T-helper 2 cell treated with Interferon-gamma antibody and Interleukin-4, amounts not matched to agents 5 μg/mL and 100 μg/mL, for 36 hours (primary cell): Measurements from ENCODE around the gene SEMA5A.

Source experiments
- DNase-seq: peaks from one replicate; pipeline ENCODE4 v3.0.0; 2021; ENCODE audit warnings: low spot score
- H3K27ac Mint-ChIP-seq: one replicate; pipeline ENCODE4 v1.8.0; 2021; ENCODE audit warnings: mild to moderate bottlenecking, mixed read lengths
- H3K27me3 Mint-ChIP-seq: one replicate; pipeline ENCODE4 v1.8.0; 2021; ENCODE audit warnings: low read depth, mixed read lengths
- H3K36me3 Mint-ChIP-seq: one replicate; pipeline ENCODE4 v1.8.0; 2021; ENCODE audit warnings: low read depth, mixed read lengths
- H3K4me1 Mint-ChIP-seq: one replicate; pipeline ENCODE4 v1.8.0; 2021; ENCODE audit warnings: low read depth, mixed read lengths
- H3K4me3 Mint-ChIP-seq: one replicate; pipeline ENCODE4 v1.8.0; 2022; ENCODE audit warnings: mild to moderate bottlenecking, moderate library complexity, mixed read lengths
- H3K9me3 Mint-ChIP-seq: one replicate; pipeline ENCODE4 v1.8.0; 2021; ENCODE audit warnings: mixed read lengths

SEMA5A gene

GRCh38 chr5:9540791-9541190 is 5.1 kb downstream of the SEMA5A start:
- H3K36me3 Mint-ChIP-seq, result no peaks in the 10 kb centered on the region
- DNase-seq, result no peak
- H3K27me3 Mint-ChIP-seq, result peaks cover 16% of the 10 kb centered on the region
- peaks cover 19% of the 10 kb centered on the region for H3K4me1 Mint-ChIP-seq
- no peak overlapping the region for H3K27ac Mint-ChIP-seq
- H3K4me3 Mint-ChIP-seq, result no peak overlapping the region
- H3K9me3 Mint-ChIP-seq, result no peaks in the 10 kb centered on the region

DNA sequence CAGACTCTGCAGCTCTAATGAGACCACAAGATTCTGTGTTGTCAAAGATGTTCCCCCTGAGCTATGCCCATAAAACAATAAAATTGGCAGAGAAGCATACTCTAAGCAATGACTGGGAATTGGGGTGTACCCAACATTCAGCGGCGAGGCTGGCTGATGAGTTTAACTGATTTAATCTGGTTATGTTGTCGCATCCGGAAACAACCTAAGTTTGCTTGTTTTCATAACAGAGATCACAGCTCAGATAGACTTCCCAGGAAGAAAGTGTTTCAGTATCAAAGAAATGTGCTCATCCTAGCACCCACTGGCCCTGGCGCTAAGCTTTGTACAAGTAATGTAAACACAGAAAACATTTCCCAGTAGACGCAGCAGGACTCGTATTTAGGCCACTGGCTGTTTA is 7.4 kb downstream of the SEMA5A start:
- Mint-ChIP-seq H3K4me3 (no peak overlapping the region), H3K9me3 (no peaks in the 10 kb centered on the region), H3K36me3 (no peaks in the 10 kb centered on the region), H3K27ac (peak overlapping the region; percentile 71), H3K27me3 (peaks cover 7% of the 10 kb centered on the region), H3K4me1 (peaks cover 16% of the 10 kb centered on the region)
- DNase-seq, result peak; percentile 8

DNA sequence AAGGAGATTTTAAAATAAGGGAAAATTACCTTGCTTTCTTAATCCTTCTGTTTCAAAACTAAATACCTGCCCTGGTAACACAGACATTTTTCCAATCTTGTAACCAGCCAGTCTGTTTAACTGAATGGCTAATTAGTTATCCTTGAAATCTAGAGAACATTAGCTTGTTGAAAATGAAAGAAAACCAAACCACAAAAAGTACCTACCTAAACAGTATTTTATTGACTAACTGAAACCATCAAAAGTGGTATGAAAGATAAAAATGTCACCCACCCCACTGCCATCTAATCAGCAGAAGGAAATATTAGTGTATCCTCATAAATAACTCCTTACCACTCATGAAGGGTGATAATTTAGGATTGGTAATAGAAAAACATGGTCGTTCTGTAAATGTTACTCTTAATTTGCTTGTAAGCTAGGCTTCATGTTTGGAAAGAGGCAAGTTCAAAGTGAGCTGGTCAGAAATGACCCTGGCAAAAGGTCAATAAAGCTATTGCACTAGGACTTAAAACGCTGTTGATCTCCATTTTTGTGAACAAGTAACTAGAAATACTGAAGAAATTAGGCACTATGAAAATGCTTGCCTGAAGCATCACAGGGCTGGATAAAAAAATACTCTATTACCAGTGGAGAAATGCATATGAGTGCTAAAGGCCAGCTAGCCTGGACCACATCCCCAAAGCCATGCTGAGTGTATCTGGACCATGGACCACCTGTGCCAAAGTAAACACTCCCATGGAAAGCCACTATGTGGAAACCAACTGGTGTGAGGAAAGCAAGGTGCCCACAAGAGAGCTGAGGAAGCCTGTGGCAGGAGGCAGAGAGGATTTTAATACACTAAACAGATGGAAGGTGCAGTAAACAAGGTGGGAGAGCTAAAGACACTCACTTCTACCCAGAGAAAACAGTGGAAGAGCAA is 8.4 kb downstream of the SEMA5A start:
- Mint-ChIP-seq H3K27me3 (no peaks in the 10 kb centered on the region), H3K9me3 (no peaks in the 10 kb centered on the region), H3K27ac (peak overlapping the region; percentile 46), H3K36me3 (no peaks in the 10 kb centered on the region), H3K4me3 (peak overlapping the region; percentile 20), H3K4me1 (peaks cover 16% of the 10 kb centered on the region)
- DNase-seq, result no peak

DNA sequence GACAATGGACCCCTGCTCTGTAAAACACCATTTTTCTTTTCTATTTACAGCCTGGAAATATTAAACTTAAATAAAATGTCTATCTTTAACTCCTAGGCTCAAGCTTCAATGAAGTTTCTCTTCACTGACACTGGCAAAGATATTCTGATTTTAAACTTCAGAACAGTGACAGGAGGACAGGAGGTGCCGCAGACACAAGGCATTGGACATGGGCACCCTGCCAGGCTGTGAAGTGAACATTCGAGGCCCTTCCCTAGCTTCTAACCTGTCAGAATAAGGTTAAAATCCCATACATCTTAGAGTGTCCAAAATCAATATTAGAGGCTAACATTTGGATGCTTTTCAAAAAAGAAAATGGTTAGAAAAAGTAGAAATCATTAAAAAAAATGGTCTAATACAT is 9.2 kb downstream of the SEMA5A start:
- H3K27me3 Mint-ChIP-seq, result no peaks in the 10 kb centered on the region
- peaks cover 16% of the 10 kb centered on the region for H3K4me1 Mint-ChIP-seq
- H3K9me3 Mint-ChIP-seq, result no peaks in the 10 kb centered on the region
- H3K27ac Mint-ChIP-seq, result no peak overlapping the region
- DNase-seq, result no peak
- no peak overlapping the region for H3K4me3 Mint-ChIP-seq
- no peaks in the 10 kb centered on the region for H3K36me3 Mint-ChIP-seq

GRCh38 chr5:9534881-9535517 is 10.9 kb downstream of the SEMA5A start:
- H3K9me3 Mint-ChIP-seq, result no peaks in the 10 kb centered on the region
- H3K4me3 Mint-ChIP-seq, result no peak overlapping the region
- no peak overlapping the region for H3K27ac Mint-ChIP-seq
- no peaks in the 10 kb centered on the region for H3K27me3 Mint-ChIP-seq
- H3K4me1 Mint-ChIP-seq, result peaks cover 16% of the 10 kb centered on the region
- H3K36me3 Mint-ChIP-seq, result no peaks in the 10 kb centered on the region
- DNase-seq, result no peak

- H3K27ac Mint-ChIP-seq, result no peak overlapping the region
- no peaks in the 10 kb centered on the region for H3K27me3 Mint-ChIP-seq
- DNase-seq, result no peak
- no peaks in the 10 kb centered on the region for H3K9me3 Mint-ChIP-seq
- no peak overlapping the region for H3K4me3 Mint-ChIP-seq
- H3K4me1 Mint-ChIP-seq, result peaks cover 13% of the 10 kb centered on the region
- H3K36me3 Mint-ChIP-seq, result no peaks in the 10 kb centered on the region
These were observed 12.1 kb downstream of the SEMA5A start for GRCh38 chr5:9533562-9534364.

- Mint-ChIP-seq H3K27me3 (no peaks in the 10 kb centered on the region), H3K4me1 (peaks cover 9% of the 10 kb centered on the region), H3K27ac (no peak overlapping the region), H3K36me3 (no peaks in the 10 kb centered on the region), H3K4me3 (no peak overlapping the region), H3K9me3 (no peaks in the 10 kb centered on the region)
- DNase-seq, result no peak
These were observed 12.8 kb downstream of the SEMA5A start for GRCh38 chr5:9533096-9533495.

DNA sequence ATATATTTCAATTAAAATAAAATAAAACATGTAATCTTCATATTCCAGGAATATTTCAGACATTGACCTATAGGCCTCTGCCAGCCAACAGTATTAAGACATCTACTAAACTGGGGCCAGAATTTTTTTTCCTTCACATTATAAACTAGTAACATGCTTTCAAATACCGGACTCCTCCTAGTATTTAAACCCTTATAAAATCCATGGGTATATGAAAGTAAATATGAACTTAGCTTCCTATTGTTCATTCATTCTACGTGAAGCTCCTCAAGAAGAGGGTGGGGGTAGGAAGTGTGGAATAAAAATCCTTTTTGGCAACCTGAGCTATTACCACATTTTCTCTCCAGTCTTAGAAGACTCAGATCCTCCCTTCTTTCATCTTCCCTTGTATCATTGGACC is 16.4 kb downstream of the SEMA5A start:
- no peak overlapping the region for H3K4me3 Mint-ChIP-seq
- no peaks in the 10 kb centered on the region for H3K27me3 Mint-ChIP-seq
- H3K36me3 Mint-ChIP-seq, result no peaks in the 10 kb centered on the region
- H3K27ac Mint-ChIP-seq, result no peak overlapping the region
- DNase-seq, result no peak
- no peaks in the 10 kb centered on the region for H3K9me3 Mint-ChIP-seq
- H3K4me1 Mint-ChIP-seq, result peaks cover 1% of the 10 kb centered on the region

GRCh38 chr5:9529041-9529480 is 16.8 kb downstream of the SEMA5A start:
- no peaks in the 10 kb centered on the region for H3K4me1 Mint-ChIP-seq
- H3K27ac Mint-ChIP-seq, result no peak overlapping the region
- no peak for DNase-seq
- H3K9me3 Mint-ChIP-seq, result no peaks in the 10 kb centered on the region
- H3K27me3 Mint-ChIP-seq, result no peaks in the 10 kb centered on the region
- H3K36me3 Mint-ChIP-seq, result no peaks in the 10 kb centered on the region
- H3K4me3 Mint-ChIP-seq, result no peak overlapping the region

DNA sequence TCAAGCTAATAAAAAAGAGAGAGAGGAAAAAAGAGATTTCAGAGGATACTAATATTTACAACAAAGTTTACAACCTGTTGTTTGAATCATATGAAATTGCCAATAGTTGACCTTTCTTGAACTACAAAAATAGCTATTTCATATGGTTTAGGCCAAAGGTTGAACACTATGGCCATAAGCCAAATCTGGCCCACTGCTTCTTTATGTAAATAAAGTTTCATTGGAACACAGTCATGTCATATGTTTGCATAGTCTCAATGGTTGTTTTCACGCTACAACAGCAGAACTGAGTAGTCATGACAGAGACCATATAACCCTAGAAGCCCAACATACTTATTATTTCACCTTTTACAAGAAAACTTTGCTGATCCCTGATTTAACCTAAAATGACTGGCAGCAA is 20.9 kb downstream of the SEMA5A start:
- Mint-ChIP-seq H3K27me3 (no peaks in the 10 kb centered on the region), H3K27ac (no peak overlapping the region)

GRCh38 chr5:9523090-9523823 is 22.6 kb downstream of the SEMA5A start:
- Mint-ChIP-seq H3K27me3 (no peaks in the 10 kb centered on the region), H3K9me3 (no peaks in the 10 kb centered on the region), H3K27ac (no peak overlapping the region), H3K4me1 (no peaks in the 10 kb centered on the region), H3K4me3 (no peak overlapping the region), H3K36me3 (no peaks in the 10 kb centered on the region)
- DNase-seq, result no peak

More for the DNA sequence above, 20.9 kb downstream of the SEMA5A start:
- Mint-ChIP-seq H3K4me3 (no peak overlapping the region), H3K36me3 (no peaks in the 10 kb centered on the region), H3K4me1 (no peaks in the 10 kb centered on the region), H3K9me3 (no peaks in the 10 kb centered on the region)
- no peak for DNase-seq

DNA sequence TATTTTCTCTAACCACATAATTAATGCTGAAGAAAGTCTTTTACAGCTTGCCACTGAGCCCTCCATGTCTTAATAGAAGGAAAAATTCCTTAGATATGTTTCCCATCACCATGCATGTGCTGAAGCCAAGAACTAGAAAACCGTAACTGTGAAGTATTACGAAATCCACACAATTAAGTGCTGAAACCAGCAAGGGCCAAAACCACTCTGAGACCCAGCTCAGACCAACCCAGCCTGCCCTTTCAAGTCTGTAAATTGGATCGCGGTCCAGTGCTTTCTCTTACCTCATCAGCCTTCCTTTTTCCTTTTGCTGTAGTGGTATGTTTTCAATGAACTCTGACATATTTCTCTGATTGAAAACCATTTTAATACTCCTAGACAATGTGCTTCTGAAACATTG is 26.3 kb downstream of the SEMA5A start:
- Mint-ChIP-seq H3K4me3 (no peak overlapping the region), H3K9me3 (no peaks in the 10 kb centered on the region), H3K36me3 (no peaks in the 10 kb centered on the region), H3K27me3 (no peaks in the 10 kb centered on the region), H3K27ac (no peak overlapping the region), H3K4me1 (no peaks in the 10 kb centered on the region)
- DNase-seq, result no peak

- H3K27me3 Mint-ChIP-seq, result no peaks in the 10 kb centered on the region
- no peaks in the 10 kb centered on the region for H3K4me1 Mint-ChIP-seq
- no peaks in the 10 kb centered on the region for H3K36me3 Mint-ChIP-seq
- no peak overlapping the region for H3K27ac Mint-ChIP-seq
- H3K4me3 Mint-ChIP-seq, result no peak overlapping the region
- H3K9me3 Mint-ChIP-seq, result no peaks in the 10 kb centered on the region
- no peak for DNase-seq
These were observed 29.3 kb downstream of the SEMA5A start for GRCh38 chr5:9516591-9516990.
